Myocyte (in vitro differentiated cells): ENCODE results near the gene MED8. TPM values are rescaled to one million over a fixed set of nuclear protein-coding genes. Genes with fewer than 3 reads are reported as not detected.
"Not testable (repeated sequence)": the region's sequence is repeated elsewhere in the genome, so short reads cannot be mapped to it uniquely, and the experiment has no call there.

ENCODE experiments used
- DNase-seq: peaks from one replicate; pipeline ENCODE4 v3.0.0-alpha.2; 2012; ENCODE audit warnings: low read depth
- total RNA-seq: library from RNA; depleted of rRNA; stranded (reverse); fragments of >200 nt; gene quantifications from 2 replicates; pipeline ENCODE4 v1.2.3, GENCODE V29; 2014

The MED8 gene
- total RNA-seq, 1 donor from 2014 or later: 37.0 TPM

- peak; percentile 72 for DNase-seq
Measured at GRCh38 chr1:43383449-43383848, 6.2 kb downstream of the MED8 start.

- DNase-seq: no peak
Measured at GRCh38 chr1:43382027-43382779, 7.4 kb downstream of the MED8 start.

- peak; percentile 39 for DNase-seq
Measured at GRCh38 chr1:43381612-43382011, 8.0 kb downstream of the MED8 start.

- no peak for DNase-seq
Measured at GRCh38 chr1:43379476-43379875, 10.1 kb downstream of the MED8 start.

GRCh38 chr1:43377831-43378230, 11.8 kb downstream of the MED8 start:
- no peak for DNase-seq

GRCh38 chr1:43376723-43377235, 12.8 kb downstream of the MED8 start:
- no peak for DNase-seq

- DNase-seq: no peak
Measured at GRCh38 chr1:43373066-43373940, 16.3 kb downstream of the MED8 start.

- no peak for DNase-seq
Measured at GRCh38 chr1:43372172-43372571, 17.4 kb downstream of the MED8 start.

GRCh38 chr1:43370564-43370963, 19.0 kb downstream of the MED8 start:
- DNase-seq: no peak

GRCh38 chr1:43369779-43370178, 19.8 kb downstream of the MED8 start:
- not testable (repeated sequence) for DNase-seq

- DNase-seq: peak; percentile 27
Measured at GRCh38 chr1:43368646-43369020, 21.0 kb downstream of the MED8 start.

GRCh38 chr1:43367904-43368645, 21.5 kb downstream of the MED8 start, which contains the start of gene ELOVL1:
TSS of gene ELOVL1 (minus strand) at chr1:43368011. CDS start at chr1:43365609, 2,402 bp downstream.
- DNase-seq: peak; percentile 87

GRCh38 chr1:43367026-43367903, 22.3 kb downstream of the MED8 start:
- no peak for DNase-seq

- DNase-seq: no peak
Measured at GRCh38 chr1:43366601-43367025, 23.0 kb downstream of the MED8 start.

GRCh38 chr1:43366179-43366578, 23.4 kb downstream of the MED8 start:
- no peak for DNase-seq

GRCh38 chr1:43365678-43366077, 23.9 kb downstream of the MED8 start:
- no peak for DNase-seq

- no peak for DNase-seq
Measured at GRCh38 chr1:43363935-43364525, 25.6 kb downstream of the MED8 start.

GRCh38 chr1:43363283-43363934, 26.2 kb downstream of the MED8 start:
- DNase-seq: no peak

GRCh38 chr1:43360616-43361015, 29.0 kb downstream of the MED8 start:
- no peak for DNase-seq
